B cell (primary cell): Measurements from ENCODE around the gene PCAT7. TPM values are rescaled to one million over a fixed set of nuclear protein-coding genes. Genes with fewer than 3 reads are reported as not detected.

ENCODE experiments used
- ATAC-seq: fragments of 200-7000 bp; cut with Tn5 transposase; one replicate; pipeline ENCODE4 v1.10.0; 2021; ENCODE audit warnings: low read depth, mild to moderate bottlenecking, moderate number of reproducible peaks, moderate library complexity
- CTCF ChIA-PET: fragments of 350-600 bp; sonication (Branson Sonifier 250); formaldehyde crosslinking; loops from one replicate; lab custom pipeline; 2021; ENCODE audit warnings: antibody characterized with exemption, inconsistent platforms; lab: Charles Lee
- POLR2A ChIA-PET: fragments of 350-600 bp; sonication (Branson Sonifier 250); formaldehyde crosslinking; loops from one replicate; lab custom pipeline; 2021; ENCODE audit warnings: antibody characterized with exemption; lab: Charles Lee
- DNase-seq: peaks from one replicate; pipeline ENCODE4 v3.0.0; 2013
- H2AFZ ChIP-seq: 2 replicates; pipeline ENCODE4 v1.6.1; 2012; ENCODE audit warnings: mild to moderate bottlenecking, low read depth, low read length; ENCODE audit not compliant: insufficient read depth, poor library complexity, severe bottlenecking
- H3K27ac ChIP-seq, 2 donors: 1 replicate in 1 of 2; 2 replicates in 1 of 2; pipeline ENCODE4 v1.5.1; 2012 to 2013; ENCODE audit warnings: low read length in 2 of 2, mild to moderate bottlenecking in 2 of 2, moderate library complexity in 1 of 2
- H3K27me3 ChIP-seq, 4 experiments: fragments of 200-600 bp in 1 of 4; sonication (generic) in 1 of 4; replicated peaks in 1 of 4; 1 replicate in 2 of 4; 2 replicates in 2 of 4; pipeline versions ENCODE4 v1.6.1 to v1.7.0; 2013 to 2016; ENCODE audit warnings: low read length in 3 of 4, mild to moderate bottlenecking in 2 of 4, mixed read lengths in 1 of 4, moderate library complexity in 1 of 4; ENCODE audit not compliant: insufficient read depth in 4 of 4, control insufficient read depth in 3 of 4; ENCODE audit errors: control extremely low read depth in 1 of 4
- H3K36me3 ChIP-seq, 2 experiments: replicated peaks in 1 of 2; 1 replicate in 1 of 2; 2 replicates in 1 of 2; pipeline versions ENCODE4 v1.6.1 to v1.7.1; 2013; ENCODE audit warnings: low read length in 1 of 2; ENCODE audit not compliant: insufficient read depth in 2 of 2, control insufficient read depth in 1 of 2; ENCODE audit errors: control extremely low read depth in 1 of 2, extremely low read depth in 1 of 2
- H3K4me1 ChIP-seq, 2 donors: fragments of 200-600 bp in 1 of 2; sonication (generic) in 1 of 2; 1 replicate in 1 of 2; 2 replicates in 1 of 2; pipeline versions ENCODE4 v1.5.1 to v1.6.1; 2013 to 2017; ENCODE audit warnings: low read length in 2 of 2; ENCODE audit not compliant: control insufficient read depth in 2 of 2, insufficient read depth in 2 of 2
- H3K4me2 ChIP-seq: replicated peaks from 2 replicates; pipeline ENCODE3; 2012; ENCODE audit warnings: mild to moderate bottlenecking, low read depth, low read length; ENCODE audit not compliant: poor library complexity, severe bottlenecking
- H3K4me3 ChIP-seq, 5 experiments: fragments of 200-600 bp in 1 of 5; sonication (generic) in 1 of 5; 1 replicate in 3 of 5; 2 replicates in 2 of 5; pipeline versions ENCODE4 v1.5.1 to v1.7.0; 2011 to 2016; ENCODE audit warnings: low read length in 4 of 5, mild to moderate bottlenecking in 4 of 5, low read depth in 2 of 5, control low read depth in 1 of 5, moderate library complexity in 1 of 5; ENCODE audit not compliant: insufficient read depth in 1 of 5; ENCODE audit errors: control extremely low read depth in 1 of 5, extremely low read depth in 1 of 5
- H3K79me2 ChIP-seq: fragments of 200-600 bp; sonication (generic); one replicate; pipeline ENCODE4 v1.6.0; 2016; ENCODE audit warnings: low read length; ENCODE audit not compliant: control insufficient read depth, insufficient read depth
- H3K9ac ChIP-seq: fragments of 200-600 bp; sonication (generic); 2 replicates; pipeline ENCODE4 v1.6.1; 2017; ENCODE audit warnings: mild to moderate bottlenecking, low read length, moderate library complexity
- H3K9me3 ChIP-seq, 3 donors: one replicate each; pipeline versions ENCODE4 v1.6.1 to v1.7.1; 2013; ENCODE audit warnings: low read length in 2 of 3; ENCODE audit not compliant: control insufficient read depth in 2 of 3, insufficient read depth in 1 of 3; ENCODE audit errors: control extremely low read depth in 1 of 3
- H4K20me1 ChIP-seq: 2 replicates; pipeline ENCODE4 v1.6.0; 2012; ENCODE audit warnings: mild to moderate bottlenecking, low read length; ENCODE audit not compliant: insufficient read depth, control insufficient read depth, poor library complexity, severe bottlenecking
- H3K27ac Mint-ChIP-seq: one replicate; pipeline ENCODE4 v1.8.0; 2021; ENCODE audit warnings: mixed read lengths
- H3K27me3 Mint-ChIP-seq: one replicate; pipeline ENCODE4 v1.8.0; 2021; ENCODE audit warnings: mixed read lengths
- H3K4me1 Mint-ChIP-seq: one replicate; pipeline ENCODE4 v1.8.0; 2021; ENCODE audit warnings: mixed read lengths
- H3K4me3 Mint-ChIP-seq: one replicate; pipeline ENCODE4 v1.8.0; 2021; ENCODE audit warnings: mixed read lengths
- H3K9me3 Mint-ChIP-seq: one replicate; pipeline ENCODE4 v1.8.0; 2022; ENCODE audit warnings: mixed read lengths; ENCODE audit not compliant: insufficient read depth
- EZH2 ChIP-seq: IDR thresholded peaks from 2 replicates; pipeline ENCODE4 v1.6.1; 2012; ENCODE audit warnings: borderline replicate concordance, low read depth, mild to moderate bottlenecking, moderate library complexity, low read length; ENCODE audit not compliant: insufficient read depth, poor library complexity, severe bottlenecking
- WGBS: methylation state at CpG from one replicate; pipeline ENCODE4 v1.1.5; 2013; ENCODE audit warnings: missing lambda C conversion rate; ENCODE audit not compliant: insufficient coverage; 5-methylcytosine and 5-hydroxymethylcytosine counted together
- intact Hi-C: fragments of 100-400 bp; cut with micrococcal nuclease; formaldehyde crosslinking; loops from one replicate; pipeline ENCODE4 v1.10.0; 2022
- polyA plus RNA-seq: library from polyadenylated mRNA; depleted of rRNA; stranded (reverse); fragments of >200 nt; gene quantifications from 2 replicates; pipeline ENCODE4 v1.2.3, GENCODE V29; 2012
- total RNA-seq, 2 donors: library from RNA; stranded (reverse); fragments of 120-200 nt in 1 of 2; gene quantifications; 1 replicate in 1 of 2; 2 replicates in 1 of 2; pipeline versions ENCODE4 v1.2.3 to v1.2.4, GENCODE V29; 2013 to 2022
- TF ChIP-seq, protein P1 (sequence below): fragments of 200-600 bp; IDR thresholded peaks from one replicate; pipeline ENCODE4 v1.8.0; 2022; ENCODE audit warnings: antibody characterized with exemption, mild to moderate bottlenecking

PCAT7 gene
- total and polyA plus RNA-seq, 2 donors (not counting 1 experiment from before 2014, with no cell fraction given): not detected

DNA sequence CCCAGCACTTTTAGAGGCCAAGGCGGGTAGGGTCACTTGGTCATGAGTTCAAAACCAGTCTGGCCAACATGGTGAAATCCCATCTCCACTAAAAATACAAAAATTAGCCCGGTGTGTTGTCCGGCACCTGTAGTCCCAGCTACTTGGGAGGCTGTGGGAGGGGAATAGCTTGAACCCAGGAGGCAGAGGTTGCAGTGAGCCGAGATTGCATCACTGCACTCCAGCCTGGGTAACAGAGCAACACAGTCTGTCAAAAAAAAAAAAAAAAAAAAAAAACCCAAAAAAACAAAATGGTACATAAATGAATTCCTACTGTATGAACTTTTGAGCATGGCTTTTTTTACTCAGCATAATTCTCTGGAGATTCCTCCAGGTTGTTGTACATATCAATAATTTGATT, 37.6 kb upstream of the PCAT7 start:
- no peaks in the 10 kb centered on the region for H3K79me2 ChIP-seq
- no CpG with 5 or more reads among the region's 4 CpGs for WGBS
- H3K27ac ChIP-seq: no peak overlapping the region
- intact Hi-C loops: no loop called here
- H3K36me3 ChIP-seq: no peaks in the 10 kb centered on the region
- Mint-ChIP-seq H3K4me3 (no peak overlapping the region), H3K4me1 (no peaks in the 10 kb centered on the region), H3K27me3 (peaks cover 3% of the 10 kb centered on the region), H3K27ac (no peak overlapping the region), H3K9me3 (no peaks in the 10 kb centered on the region)
- H4K20me1 ChIP-seq: no peaks in the 10 kb centered on the region
- no peak for TF ChIP-seq EZH2
- TF ChIP-seq, protein P1, sequence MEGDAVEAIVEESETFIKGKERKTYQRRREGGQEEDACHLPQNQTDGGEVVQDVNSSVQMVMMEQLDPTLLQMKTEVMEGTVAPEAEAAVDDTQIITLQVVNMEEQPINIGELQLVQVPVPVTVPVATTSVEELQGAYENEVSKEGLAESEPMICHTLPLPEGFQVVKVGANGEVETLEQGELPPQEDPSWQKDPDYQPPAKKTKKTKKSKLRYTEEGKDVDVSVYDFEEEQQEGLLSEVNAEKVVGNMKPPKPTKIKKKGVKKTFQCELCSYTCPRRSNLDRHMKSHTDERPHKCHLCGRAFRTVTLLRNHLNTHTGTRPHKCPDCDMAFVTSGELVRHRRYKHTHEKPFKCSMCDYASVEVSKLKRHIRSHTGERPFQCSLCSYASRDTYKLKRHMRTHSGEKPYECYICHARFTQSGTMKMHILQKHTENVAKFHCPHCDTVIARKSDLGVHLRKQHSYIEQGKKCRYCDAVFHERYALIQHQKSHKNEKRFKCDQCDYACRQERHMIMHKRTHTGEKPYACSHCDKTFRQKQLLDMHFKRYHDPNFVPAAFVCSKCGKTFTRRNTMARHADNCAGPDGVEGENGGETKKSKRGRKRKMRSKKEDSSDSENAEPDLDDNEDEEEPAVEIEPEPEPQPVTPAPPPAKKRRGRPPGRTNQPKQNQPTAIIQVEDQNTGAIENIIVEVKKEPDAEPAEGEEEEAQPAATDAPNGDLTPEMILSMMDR: no peak
- ATAC-seq: no peak
- H3K9me3 ChIP-seq: no peaks in the 10 kb centered on the region
- POLR2A ChIA-PET: no interaction called here
- CTCF ChIA-PET: interaction anchor here (0.9 kb wide), 1 partner anchor 936 kb away, joined by 3 read pairs; no protein-coding TSS in a partner anchor
- no peak overlapping the region for H3K9ac ChIP-seq
- no peak overlapping the region for H3K4me3 ChIP-seq
- no peak overlapping the region for H2AFZ ChIP-seq
- no peaks in the 10 kb centered on the region for H3K27me3 ChIP-seq
- no peaks in the 10 kb centered on the region for H3K4me1 ChIP-seq
- DNase-seq: no peak
- H3K4me2 ChIP-seq: no peak overlapping the region

DNA sequence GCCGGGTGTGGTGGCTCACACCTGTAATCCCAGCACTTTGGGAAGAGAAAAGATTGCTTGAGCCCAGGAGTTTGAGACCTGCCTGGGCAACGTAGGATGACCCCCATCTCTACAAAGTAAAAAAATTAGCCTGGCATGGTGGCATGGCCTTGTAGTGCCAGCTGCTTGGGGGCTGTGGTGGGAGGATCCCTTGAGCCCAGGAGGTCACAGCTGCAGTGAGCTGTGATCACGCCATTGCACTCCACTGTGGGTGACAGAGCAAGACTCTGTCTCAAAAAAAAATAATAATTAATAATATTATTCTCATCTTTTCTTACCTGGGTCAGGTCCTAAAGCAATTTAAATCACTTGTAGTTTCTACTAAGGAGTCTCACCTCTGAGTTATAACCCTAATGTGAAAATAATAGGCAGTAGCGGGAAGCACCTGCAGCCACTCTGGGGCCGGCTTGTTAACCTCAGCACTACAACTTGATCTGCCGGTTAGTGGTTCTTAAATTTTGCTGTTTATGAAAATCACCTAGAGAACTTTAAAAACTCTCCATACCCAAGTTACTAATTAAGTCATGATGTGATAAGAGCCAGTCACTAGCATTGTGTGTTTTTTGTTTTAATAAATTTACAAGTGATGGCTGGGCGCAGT, 29.4 kb upstream of the PCAT7 start:
- intact Hi-C loops: no loop called here
- WGBS: no CpG with 5 or more reads among the region's 7 CpGs
- CTCF ChIA-PET: no interaction called here

More for the DNA sequence above, 29.4 kb upstream of the PCAT7 start:
- Histone ChIP-seq H3K4me1 (no peaks in the 10 kb centered on the region), H3K36me3 (no peaks in the 10 kb centered on the region), H3K4me3 (no peak overlapping the region), H2AFZ (no peak overlapping the region), H3K9me3 (no peaks in the 10 kb centered on the region), H3K9ac (no peak overlapping the region), H3K27me3 (no peaks in the 10 kb centered on the region), H3K27ac (no peak overlapping the region), H4K20me1 (no peaks in the 10 kb centered on the region), H3K4me2 (no peak overlapping the region), H3K79me2 (no peaks in the 10 kb centered on the region)
- no peak for DNase-seq
- POLR2A ChIA-PET: no interaction called here
- TF ChIP-seq, protein P1: no peak
- no peak for TF ChIP-seq EZH2
- H3K4me1 Mint-ChIP-seq: peaks cover 1% of the 10 kb centered on the region
- no peak overlapping the region for H3K27ac Mint-ChIP-seq
- H3K9me3 Mint-ChIP-seq: no peaks in the 10 kb centered on the region
- peaks cover 12% of the 10 kb centered on the region for H3K27me3 Mint-ChIP-seq
- H3K4me3 Mint-ChIP-seq: no peak overlapping the region
- ATAC-seq: no peak
